Stimulated activated naive CD4-positive, alpha-beta T cell (primary cell): ENCODE data around the gene ZNF544.

Experiments used
- DNase-seq, 6 experiments: peaks; one replicate each; lab custom pipeline; 2025; lab: John Stamatoyannopoulos, UW

ZNF544 gene

DNA sequence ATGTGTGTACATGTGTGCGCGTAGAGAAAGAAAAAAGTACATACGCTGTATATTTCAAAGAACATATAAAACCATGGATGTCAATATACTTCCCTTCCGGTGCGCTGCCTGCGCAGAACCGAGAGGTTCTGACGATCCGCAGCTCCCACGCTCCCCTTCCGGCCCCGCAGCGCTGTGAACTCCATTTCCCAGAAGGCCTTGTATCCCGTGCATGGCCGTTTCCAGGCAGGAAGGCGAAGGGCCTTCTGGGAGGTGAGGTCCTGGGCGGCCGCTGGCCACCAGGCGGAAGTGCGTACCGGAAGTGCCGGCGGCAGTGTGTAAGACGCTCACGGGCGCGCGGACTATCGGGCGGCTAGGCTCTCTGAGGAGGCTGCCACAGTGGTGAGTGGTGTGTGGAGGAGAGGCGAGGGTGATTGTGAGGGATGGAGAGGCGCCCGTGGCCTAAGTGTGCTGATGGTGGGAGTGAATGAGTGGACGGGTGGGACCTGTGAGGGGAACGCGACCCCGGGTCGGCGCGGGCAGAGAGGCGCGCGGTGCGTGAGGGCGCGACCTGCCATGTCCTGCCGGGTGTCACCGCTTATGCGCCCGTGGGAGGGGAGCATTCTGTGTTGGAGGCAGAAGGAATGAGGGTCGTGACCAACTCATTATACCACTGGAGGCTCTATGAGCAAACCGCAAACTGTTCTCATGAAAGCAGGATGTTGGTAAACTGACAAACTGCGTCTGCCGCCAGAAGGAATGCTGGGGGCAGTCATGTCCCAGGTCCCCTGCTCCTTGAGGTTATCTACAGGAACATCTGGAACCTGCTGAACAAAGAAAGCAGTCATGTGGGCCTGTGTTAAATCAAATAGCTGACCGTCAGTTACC is 76.6 kb downstream of the ZNF544 start, which contains the start of gene ERVK3-1:
Gene ERVK3-1 (plus strand): TSS at position 313 of the 867 bp plus-strand sequence. CDS start 6,792 bp downstream, outside the sequence.
- peak; percentile 84 to 94 (median 92) for DNase-seq

- no peak for DNase-seq
Measured at GRCh38 chr19:58305932-58306323, 77.2 kb downstream of the ZNF544 start.

DNA sequence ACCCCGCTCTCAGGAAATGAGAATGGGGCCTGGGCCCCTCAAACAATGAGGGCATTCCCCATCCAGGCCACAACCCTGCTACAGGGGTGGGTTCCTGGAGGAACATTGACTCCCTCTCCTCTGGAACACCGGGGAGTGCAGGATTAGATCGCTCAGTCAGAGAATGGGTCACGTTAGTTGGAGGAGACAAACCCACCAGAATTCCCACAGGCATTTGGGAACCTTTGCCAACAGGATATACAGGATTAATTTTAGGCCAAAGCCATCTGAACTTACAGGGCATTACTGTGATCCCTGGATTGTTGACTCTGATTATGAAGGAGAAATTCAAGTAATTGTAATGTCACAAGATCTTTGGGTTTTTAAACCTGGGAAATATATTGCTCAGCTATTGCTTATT is 79.0 kb downstream of the ZNF544 start:
- no peak for DNase-seq

GRCh38 chr19:58310685-58311084 is 82.0 kb downstream of the ZNF544 start:
- peak in 1 of 6 experiments; percentile 3 for DNase-seq

DNA sequence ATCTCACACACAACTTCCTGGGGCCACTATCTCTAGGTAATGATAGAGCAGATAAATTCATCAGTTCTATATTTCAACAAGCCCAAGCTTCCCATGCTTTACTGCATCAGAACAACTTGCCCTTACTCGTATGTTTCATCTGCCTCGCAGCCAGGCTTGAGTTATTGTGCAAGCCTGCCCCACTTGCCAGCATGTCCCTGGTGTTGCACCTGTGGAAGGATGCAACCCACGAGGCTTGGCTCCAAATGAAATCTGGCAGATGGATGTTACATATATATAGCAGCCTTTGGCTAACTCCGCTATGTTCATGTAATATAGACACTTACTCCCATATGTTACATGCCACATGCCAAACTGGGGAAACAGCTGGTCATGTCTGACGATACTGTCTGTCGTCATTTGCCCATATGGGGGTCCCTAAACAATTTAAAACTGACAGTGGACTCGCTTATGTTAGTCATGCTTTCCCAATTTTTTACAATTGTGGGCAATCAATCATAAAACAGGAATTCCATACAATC is 82.7 kb downstream of the ZNF544 start:
- DNase-seq: no peak
